GM18907 (cell line): ENCODE measurements around the gene NCOA6.
A peak's percentile ranks its signal among the peaks of the same experiment; 100 is the strongest.

Experiments
- ATAC-seq: cut with Tn5 transposase; IDR thresholded peaks from one replicate; pipeline ENCODE4 v1.9.1; 2021; ENCODE audit warnings: mild to moderate bottlenecking, moderate library complexity; ENCODE audit not compliant: unreplicated experiment

Gene NCOA6

GRCh38 chr20:34825530-34826362 is at the start of gene NCOA6:
Gene NCOA6, minus strand, starts transcription at chr20:34825651. Its CDS starts 43,296 bp downstream, at chr20:34782355.
- peak; percentile 51 for ATAC-seq

DNA sequence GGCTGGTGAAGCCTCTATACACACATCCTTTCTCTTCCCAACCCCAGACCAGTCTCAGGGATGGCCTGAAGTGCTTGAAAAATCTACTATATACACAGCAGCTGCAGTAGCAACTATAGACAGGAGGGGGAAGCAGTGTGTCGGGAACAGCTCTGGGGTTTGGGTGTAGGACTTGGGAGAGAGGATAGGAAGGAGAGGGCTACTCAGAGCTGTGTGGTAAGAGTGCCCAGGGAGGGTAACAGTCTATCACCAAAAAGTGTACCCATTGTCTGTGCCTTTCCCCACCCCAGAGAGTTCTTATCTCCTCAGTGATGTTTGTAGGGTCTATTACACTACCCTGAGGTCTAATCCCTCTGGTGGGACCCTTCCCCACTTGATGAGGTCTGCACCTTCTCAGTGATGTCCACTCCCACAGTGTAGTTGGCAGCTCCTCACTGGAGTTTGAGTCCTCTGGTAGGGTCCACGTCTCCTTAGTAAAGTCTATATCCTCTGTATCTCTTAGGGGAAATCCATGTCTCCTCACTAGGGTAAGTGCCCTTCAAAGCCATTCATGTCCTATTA is 48.7 kb upstream of the NCOA6 start:
- ATAC-seq, result no peak

GRCh38 chr20:34873583-34874093 is 48.2 kb upstream of the NCOA6 start:
- no peak for ATAC-seq

DNA sequence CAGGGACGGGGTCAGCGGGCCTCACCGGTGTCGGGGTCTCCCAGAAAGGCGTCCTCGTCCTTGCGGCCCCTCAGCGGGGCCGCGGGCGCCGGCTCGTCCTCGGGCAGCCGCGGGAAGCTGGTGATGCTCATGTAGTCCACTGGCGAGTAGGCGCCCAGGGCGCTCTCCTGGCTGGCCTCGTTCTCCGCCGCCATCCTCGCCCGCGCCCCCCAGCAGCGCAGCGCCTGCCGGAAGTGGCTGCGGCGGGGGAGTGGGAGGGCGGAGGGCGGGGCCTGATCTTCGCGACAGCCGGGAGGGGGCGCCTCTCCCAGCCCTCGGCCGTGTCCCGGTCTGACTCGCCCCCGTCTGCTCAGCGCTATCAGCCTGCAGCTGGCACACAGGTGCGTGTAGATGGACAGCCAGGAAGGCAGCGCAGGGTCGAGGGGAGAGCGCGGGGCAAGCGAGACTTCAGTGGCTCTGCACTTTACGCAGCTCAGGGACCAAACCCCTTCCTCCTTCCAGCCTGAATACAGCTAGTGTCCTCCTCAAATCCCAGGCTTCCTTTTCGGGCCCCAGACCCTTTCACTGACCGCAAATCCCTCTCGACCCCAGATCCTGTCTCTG is 47.3 kb upstream of the NCOA6 start, which contains the start of gene GGT7:
Gene GGT7, minus strand, starts transcription at position 235 of the 603 bp plus-strand sequence. Its CDS starts 41 bp downstream, at position 194.
- peak; percentile 49 for ATAC-seq

DNA sequence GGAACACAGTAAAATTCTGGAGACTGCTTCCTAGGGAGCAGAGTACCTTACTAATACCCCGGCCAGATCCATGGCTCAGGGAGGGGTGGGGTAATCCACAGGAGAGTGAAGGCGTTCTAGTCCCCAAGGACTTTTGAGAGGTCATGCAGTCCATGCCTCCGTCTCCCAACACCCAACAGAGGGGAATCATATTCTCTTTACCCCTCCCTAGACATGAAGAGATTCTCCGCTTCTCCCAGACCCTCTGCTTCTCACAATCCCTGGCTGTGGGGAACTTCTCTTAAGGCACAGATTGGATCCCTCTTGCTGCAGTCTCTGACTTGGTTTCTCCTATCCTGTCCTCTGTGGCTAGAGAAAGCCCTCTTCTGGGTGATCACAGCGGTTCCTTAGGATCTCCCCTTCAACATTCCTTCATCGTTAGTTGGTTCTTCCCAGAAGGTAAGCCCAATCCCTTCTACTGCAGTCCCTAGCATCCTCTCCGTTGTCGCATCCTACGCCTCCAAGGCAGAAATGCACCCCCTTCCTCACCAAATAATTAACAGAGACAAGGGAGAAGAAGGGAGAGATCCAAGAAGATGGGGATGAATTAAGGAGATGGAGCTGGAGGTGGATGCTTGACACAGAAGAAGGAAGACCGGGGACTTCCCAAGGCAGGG is 46.6 kb upstream of the NCOA6 start:
- ATAC-seq, result no peak

- ATAC-seq, result no peak
Measured at GRCh38 chr20:34871320-34871926, 46.0 kb upstream of the NCOA6 start.

DNA sequence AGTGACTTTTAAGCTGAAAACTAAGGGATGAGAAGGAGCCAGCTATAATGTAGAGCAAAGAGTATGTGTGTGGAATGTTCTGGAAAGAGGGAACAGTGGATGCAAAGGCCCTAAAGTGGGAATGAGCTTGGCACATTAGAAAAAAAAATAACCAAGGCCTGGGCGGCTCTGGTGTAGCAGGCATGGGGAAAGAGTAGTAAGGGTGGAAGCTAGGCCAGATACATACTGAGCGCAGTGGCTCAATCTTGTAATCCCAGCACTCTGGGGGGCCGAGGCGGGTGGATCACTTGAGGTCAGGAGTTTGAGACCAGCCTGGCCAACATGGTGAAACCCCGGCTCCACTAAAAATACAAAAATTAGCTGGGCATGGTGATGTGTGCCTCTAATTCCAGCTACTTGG is 38.8 kb upstream of the NCOA6 start:
- no peak for ATAC-seq

- no peak for ATAC-seq
Measured at GRCh38 chr20:34863421-34863965, 38.0 kb upstream of the NCOA6 start.

DNA sequence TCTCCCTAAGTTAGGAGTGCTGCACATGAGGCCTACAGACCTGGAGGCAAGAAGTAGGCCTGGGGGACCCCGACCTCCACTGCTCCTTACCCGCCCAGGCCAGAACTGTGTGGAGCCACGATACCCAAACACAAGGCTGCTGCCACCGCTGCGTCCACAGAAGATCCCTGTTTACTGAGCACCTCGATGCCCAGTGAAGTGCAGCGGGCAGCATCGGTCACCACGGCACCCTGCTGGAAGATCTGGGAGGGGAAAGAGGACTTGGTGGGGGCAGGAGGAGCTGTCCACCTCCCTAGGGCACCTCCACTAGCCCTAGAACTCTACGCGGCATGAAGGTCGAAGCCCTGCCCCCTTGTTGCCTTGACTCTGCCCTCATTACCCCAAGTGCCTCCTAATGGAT is 37.3 kb upstream of the NCOA6 start:
- no peak for ATAC-seq

GRCh38 chr20:34861386-34862084 is 36.1 kb upstream of the NCOA6 start:
- ATAC-seq, result no peak

DNA sequence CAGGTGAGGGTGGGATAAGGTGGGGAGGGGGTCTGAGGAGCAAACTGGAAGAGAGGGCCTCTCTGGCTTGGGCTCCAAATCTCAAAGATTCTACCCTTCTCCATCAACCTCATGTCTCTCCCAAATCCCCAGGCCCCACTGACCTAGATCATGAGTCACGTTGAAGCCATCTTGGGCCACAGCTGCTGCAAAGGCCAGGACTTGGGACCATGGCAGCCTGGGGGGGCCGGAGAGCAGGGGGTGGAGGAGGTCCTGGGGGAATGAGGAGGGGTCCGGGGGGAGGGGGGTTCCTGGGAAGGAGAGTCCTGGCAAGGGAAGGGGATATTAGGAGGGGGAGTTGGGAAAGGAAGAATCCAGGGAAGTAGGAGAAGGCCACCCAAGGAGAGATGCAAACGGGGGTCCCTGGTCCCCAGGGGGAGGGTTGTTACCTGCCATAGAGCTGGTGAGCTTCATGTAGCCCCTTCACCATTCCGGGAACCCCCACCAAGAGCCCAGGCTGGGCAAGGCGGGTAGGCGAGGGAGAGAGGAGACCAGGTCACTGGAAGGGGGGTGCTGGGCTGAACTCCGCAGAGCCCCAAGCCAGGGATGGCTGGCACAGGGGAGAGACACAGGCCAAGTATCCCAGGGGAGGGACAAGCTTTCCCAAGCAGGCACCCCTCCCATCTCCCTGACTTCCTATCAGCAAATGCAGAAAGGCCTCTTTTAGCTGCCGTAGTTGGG is 34.5 kb upstream of the NCOA6 start:
- ATAC-seq, result no peak

DNA sequence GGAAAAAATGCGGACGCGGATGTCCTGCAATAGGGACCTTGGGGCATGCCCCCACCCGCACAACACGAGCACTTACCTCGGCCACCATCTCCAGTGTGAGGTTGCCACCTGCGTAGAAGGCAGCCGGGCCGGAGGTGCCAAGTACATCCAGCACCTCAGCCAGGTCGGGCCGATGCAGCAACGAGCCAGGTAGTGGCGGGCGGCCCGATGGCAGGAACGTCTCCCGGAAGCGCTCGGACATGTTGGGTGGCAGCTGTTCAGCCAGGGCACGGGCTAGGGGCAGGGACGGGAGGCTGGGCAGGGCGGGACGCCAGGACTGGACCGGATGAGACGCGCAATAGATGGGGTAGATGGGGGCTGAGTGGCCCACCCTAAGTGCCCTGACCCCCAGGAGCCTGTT is 33.9 kb upstream of the NCOA6 start:
- ATAC-seq, result no peak

GRCh38 chr20:34852298-34852697 is 26.8 kb upstream of the NCOA6 start:
- no peak for ATAC-seq

GRCh38 chr20:34850969-34851368 is 25.5 kb upstream of the NCOA6 start:
- ATAC-seq, result no peak

GRCh38 chr20:34849778-34850177 is 24.3 kb upstream of the NCOA6 start:
- no peak for ATAC-seq

DNA sequence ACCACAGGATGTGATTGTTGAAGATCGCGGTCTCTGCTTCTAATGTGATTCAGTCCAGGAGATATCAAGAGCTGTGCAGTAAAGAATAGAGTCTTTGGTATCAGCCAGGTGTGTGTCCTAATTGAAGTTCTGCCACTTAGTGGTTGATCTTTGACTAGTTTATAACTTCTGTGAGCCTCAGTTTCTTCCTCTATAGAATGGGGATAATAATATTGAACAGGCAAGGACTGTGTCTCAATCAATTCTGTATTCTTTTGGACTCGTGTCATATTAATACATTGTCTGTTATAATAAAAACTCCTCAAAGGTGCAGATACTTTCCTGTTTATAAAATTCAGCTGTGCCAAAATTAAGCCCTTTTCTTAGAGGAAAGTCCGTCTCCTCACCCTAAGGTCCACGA is 23.1 kb upstream of the NCOA6 start:
- ATAC-seq, result no peak

DNA sequence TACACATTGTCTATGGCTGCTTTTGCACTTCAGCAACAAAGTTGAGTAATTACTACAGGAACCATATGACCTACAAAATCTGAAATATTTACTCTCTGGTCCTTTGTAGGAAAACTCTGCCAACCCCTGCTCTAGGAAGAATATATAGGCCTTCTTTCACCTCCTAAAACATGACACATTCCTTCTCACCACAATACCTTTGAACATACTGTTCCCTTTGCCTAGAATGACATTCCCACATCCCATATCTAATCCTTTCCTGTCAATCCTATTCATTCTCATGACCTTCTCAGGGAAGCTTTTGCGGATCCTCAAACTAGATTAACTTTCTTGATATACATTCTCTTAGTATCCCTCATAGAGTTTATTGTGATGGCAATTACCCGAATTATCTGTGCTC is 18.0 kb upstream of the NCOA6 start:
- ATAC-seq, result no peak

- no peak for ATAC-seq
Measured at GRCh38 chr20:34842143-34842542, 16.7 kb upstream of the NCOA6 start.

- ATAC-seq, result no peak
Measured at GRCh38 chr20:34834459-34834893, 9.0 kb upstream of the NCOA6 start.
